Left renal pelvis (tissue), 4 donors: Measurements from ENCODE around the gene ATG12. TPM values are rescaled to one million over a fixed set of nuclear protein-coding genes. Genes with fewer than 3 reads are reported as not detected.
"Not testable (repeated sequence)": the region's sequence is repeated elsewhere in the genome, so short reads cannot be mapped to it uniquely, and the experiment has no call there.

ENCODE experiments used
- DNase-seq, 4 donors: peaks; one replicate each; pipeline ENCODE4 v3.0.0-alpha.2; 2013; ENCODE audit warnings: low read depth in 4 of 4, low spot score in 3 of 4
- polyA plus RNA-seq, 4 donors: library from polyadenylated mRNA; unstranded; fragments of 120-200 nt; gene quantifications; one replicate each; pipeline ENCODE4 v1.2.1, GENCODE V29; 2013; ENCODE audit not compliant: insufficient read length in 4 of 4

The ATG12 gene
- 10 to 100 TPM; 54.0 to 71.7 (median 58.6) TPM for polyA plus RNA-seq

DNA sequence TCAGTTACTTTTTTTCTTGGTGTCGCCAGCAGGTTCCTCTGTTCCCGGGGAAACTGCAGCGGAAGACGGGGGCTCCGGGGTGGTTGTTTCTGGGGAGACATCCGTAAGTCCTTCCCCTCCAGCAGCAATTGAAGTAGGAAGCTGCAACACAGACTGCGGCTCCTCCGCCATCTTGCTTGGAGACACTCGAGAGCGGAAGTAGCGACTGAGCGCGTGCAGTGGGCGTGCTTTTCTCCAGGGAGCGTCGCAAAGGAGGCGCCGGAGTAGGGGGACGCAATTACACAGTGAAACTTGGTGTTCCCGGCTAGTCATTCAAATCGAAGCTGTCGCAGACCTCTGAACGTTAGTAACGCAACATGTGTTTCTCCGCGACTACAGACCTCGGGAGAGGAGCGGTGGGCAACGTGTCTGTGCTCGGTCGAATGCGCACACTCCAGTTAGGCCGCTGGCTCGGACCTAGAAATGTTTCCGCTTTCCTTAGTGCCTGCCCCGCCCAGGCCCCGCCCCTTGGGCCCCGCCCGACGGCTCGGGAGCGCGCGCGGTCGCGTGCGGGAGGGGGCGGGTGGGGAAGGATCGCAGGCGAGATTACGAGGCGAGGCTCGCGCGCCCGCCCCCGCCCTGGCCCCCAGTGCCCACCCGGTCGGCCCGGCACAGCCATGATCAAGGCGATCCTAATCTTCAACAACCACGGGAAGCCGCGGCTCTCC is at the start of gene ATG12, which contains the start of gene AP3S1:
Gene ATG12, minus strand, starts transcription at position 184 of the 707 bp plus-strand sequence. Its CDS starts 13 bp downstream, at position 171.
Gene AP3S1, plus strand, starts transcription at position 554 of the 707 bp plus-strand sequence. Its CDS starts 103 bp downstream, at position 657.
- peak; percentile 92 to 95 (median 94) for DNase-seq

- no peak for DNase-seq
Measured at GRCh38 chr5:115888027-115888426, 46.7 kb upstream of the ATG12 start.

GRCh38 chr5:115885208-115885607 is 43.8 kb upstream of the ATG12 start:
- DNase-seq: not testable (repeated sequence)

GRCh38 chr5:115884704-115885103 is 43.3 kb upstream of the ATG12 start:
- no peak for DNase-seq

- not testable (repeated sequence) for DNase-seq
Measured at GRCh38 chr5:115882434-115882833, 41.1 kb upstream of the ATG12 start.

DNA sequence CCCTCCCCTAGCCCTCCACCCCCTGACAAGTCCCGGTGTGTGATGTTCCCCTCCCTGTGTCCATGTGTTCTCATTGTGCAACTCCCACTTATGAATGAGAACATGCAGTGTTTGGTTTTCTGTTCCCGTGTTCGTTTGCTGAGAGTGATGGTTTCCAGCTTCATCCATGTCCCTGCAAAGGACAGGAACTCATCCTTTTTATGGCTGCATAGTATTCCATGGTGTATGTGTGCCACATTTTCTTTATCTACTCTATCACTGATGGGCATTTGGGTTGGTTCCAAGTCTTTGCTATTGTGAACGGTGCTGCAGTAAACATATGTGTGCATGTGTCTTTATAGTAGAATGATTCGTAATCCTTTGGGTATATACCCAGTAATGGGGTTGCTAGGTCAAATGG is 36.0 kb upstream of the ATG12 start:
- not testable (repeated sequence) for DNase-seq

- no peak for DNase-seq
Measured at GRCh38 chr5:115875447-115875846, 34.1 kb upstream of the ATG12 start.

- no peak for DNase-seq
Measured at GRCh38 chr5:115873392-115873791, 32.0 kb upstream of the ATG12 start.

- DNase-seq: no peak
Measured at GRCh38 chr5:115872447-115872846, 31.1 kb upstream of the ATG12 start.

GRCh38 chr5:115869256-115869795 is 28.0 kb upstream of the ATG12 start:
- DNase-seq: no peak

GRCh38 chr5:115859378-115859777 is 18.0 kb upstream of the ATG12 start:
- DNase-seq: no peak

DNA sequence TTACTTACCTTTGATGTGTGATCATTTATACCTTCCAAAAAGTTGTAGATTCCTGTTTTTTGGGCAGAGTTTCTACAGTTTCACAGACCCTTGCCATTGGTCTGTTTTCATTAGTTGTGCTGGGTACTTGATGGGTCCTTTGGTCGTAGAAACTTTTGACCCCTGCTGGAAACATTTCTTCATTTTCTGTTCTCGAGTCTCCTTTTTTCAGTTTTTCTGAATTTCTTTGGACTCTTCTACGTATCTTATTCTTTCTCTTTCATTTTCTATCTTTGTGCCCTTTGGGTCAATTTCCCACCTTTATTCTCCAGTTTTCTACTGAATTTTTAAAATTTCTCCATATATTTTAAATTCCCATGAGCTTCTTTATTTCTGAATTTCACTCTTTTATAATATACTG is 17.0 kb upstream of the ATG12 start:
- no peak for DNase-seq

DNA sequence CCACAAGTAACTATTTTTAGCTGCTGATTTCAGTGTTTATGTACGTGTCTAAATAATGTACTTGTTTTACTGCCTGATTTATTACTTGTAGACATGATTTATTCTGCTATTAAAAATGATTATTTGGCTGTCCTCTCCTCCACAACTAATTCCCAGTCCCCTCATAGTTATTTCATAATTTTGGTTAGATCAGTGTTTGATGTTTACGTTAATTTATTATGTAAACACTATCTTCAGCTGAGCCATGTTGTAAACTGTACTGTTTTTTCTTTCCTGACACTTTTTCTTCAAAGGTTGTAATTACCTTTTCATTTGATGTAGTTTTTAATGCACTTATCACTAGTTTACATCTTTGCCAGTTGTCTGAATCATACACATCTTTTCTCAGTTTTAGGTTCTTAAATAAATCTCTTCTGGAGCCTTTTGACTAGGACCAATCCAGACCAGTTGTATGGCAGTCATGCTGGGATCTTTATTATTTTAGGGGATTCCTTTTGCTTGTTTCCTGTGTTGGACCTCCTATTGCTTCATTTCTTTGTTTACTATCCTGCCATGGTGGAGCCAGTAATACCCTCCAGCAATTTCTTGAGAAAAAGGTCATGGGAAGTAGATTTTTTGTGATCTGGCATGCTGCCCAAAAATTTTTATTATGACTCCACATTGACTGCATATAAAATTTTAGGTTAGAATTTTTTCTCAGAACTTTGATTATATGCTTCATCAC is 16.4 kb upstream of the ATG12 start:
- no peak for DNase-seq

GRCh38 chr5:115857057-115857479 is 15.7 kb upstream of the ATG12 start:
- no peak for DNase-seq

DNA sequence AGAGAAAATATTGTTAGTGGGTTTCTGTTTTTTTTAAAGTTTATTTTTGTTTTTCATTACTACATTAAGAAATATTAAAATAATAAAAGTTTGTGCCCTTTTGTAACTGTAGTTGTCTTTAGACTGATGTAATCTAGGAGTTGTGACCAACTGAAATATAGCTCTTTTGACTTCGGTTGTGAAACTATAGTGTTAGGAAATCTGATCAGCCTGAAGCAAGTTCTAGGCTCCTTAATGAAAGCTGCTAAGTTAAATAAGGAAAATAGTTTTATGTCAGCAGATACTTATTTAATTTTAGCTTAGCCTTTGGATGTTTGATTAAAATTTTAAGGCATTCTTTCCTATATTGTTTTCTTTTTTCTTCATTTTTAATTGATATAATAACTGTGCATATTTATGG is 14.6 kb upstream of the ATG12 start:
- no peak for DNase-seq

- no peak for DNase-seq
Measured at GRCh38 chr5:115854139-115854538, 12.8 kb upstream of the ATG12 start.

DNA sequence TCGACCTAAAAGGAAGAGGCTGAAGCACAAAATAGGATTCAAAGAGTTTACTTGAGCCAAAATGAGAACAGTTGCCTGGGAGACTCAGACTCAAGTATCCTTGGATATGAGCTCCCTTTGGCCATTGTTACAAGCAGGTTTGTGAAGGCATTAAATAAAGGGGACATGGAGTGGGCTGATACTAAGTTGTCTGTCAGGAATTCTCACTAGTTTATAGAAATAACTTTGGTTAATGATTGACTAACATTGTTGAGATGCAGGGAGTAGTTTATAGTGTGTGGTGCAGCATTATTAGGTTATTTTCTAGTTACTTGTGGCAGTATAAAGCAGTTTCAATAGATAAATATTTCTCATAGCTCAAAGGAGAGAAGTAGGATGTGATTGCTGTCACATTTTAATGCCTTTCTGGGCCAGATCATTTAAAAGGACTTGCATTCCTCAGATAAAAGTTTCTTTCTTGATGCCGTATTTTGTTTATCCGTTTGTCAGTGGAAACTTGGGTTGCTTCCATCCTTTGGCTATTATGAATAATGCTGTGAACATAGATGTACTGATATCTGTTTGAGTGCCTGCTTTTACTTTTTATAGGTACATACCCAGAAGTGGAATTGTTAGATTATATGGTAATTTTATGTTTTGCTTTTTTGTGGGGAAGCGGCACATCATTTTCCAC is 9.5 kb upstream of the ATG12 start:
- DNase-seq: no peak

DNA sequence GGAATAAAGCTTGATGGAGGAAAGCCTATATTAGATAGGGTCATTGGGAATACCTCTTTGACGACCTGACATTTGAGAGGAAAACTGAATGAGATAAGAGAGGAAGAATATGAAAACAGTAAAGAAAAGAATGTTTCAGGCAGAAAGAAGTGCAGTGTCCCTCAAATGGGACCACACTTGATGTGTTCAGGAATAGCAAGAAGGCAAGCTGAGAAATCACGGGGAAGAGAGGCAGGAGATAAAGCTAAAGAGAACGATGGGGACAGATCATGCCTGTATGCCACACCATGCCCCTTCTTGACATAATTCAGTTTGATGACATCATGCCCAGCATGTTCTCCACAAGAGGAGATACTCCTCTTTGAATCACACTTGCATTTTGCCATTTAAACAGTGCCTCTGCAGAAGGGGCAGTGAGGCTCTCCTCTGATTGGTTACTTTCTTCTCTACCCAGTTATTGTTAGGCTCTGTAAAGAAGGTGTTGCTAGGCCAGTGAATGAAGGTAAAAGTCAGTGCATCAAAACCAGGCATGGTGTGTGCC is 8.0 kb upstream of the ATG12 start:
- DNase-seq: no peak

- no peak for DNase-seq
Measured at GRCh38 chr5:115847290-115847689, 5.9 kb upstream of the ATG12 start.

DNA sequence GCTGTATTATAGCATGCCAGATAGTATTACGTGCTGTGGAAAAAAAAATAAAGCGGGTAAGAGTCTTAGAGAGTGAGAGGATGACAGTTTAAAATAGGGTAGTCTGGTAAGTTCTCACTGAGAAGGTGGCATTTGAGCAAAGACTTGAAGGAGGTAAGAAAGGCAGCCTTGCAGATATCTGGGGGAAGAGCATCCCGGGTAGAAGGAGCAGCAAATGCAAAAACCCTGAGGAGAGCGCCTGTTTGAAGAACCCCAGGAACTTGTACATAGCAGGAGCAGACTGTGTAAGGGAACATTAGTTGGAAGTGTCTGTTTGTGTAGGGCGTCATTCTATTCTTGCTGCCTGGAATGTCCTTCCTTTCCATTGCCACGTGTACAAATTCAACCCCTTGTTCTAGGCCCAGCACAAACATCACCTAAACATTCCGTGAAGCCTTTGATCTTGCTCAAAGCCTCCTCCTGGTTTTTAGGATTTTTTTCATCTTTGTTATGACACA is 3.0 kb upstream of the ATG12 start:
- DNase-seq: no peak
